GM19351 (cell line): ENCODE data around the gene SEC16A.

Source experiments
- ATAC-seq: cut with Tn5 transposase; IDR thresholded peaks from one replicate; pipeline ENCODE4 v1.9.1; 2021; ENCODE audit warnings: mild to moderate bottlenecking, moderate library complexity; ENCODE audit not compliant: unreplicated experiment

The SEC16A gene

DNA sequence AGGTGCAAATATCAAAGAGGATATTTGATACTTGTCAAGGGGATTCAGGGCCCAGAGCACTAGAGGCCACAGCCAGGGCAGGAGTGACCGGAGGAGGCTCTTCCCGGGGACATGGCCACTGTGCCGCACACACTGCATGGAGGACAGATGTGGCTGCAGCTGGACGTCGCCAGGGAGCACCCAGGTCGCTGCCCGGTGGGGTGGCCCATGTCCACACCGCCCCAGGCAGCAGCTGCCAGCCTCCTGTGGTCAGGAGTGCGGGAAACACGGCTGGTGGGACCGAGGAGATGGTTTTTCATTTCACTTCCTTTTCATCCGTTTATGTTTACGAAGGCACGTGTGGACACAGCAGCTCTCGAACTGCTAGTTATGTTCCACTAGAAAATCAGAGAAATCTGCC is 15.1 kb downstream of the SEC16A start:
- no peak for ATAC-seq

DNA sequence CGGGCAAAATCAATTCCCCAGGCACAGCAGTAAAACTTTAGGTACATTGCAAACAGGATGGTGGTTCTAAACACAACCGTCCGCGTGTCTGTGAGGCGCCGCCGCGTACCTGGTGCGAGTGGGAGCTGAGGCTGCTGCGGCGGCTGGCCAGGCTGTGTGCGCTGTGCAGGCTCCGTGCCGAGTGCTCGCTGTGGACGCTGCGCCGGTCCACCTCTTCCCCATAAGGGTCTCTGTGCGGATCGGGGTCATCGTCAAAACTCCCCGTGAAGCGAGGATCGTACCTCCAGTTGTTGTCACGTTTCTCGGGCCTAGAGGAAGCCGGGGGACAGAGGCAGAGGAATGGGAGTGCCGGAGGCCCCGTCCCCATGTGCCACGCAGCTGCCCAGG is 16.7 kb downstream of the SEC16A start:
- no peak for ATAC-seq

DNA sequence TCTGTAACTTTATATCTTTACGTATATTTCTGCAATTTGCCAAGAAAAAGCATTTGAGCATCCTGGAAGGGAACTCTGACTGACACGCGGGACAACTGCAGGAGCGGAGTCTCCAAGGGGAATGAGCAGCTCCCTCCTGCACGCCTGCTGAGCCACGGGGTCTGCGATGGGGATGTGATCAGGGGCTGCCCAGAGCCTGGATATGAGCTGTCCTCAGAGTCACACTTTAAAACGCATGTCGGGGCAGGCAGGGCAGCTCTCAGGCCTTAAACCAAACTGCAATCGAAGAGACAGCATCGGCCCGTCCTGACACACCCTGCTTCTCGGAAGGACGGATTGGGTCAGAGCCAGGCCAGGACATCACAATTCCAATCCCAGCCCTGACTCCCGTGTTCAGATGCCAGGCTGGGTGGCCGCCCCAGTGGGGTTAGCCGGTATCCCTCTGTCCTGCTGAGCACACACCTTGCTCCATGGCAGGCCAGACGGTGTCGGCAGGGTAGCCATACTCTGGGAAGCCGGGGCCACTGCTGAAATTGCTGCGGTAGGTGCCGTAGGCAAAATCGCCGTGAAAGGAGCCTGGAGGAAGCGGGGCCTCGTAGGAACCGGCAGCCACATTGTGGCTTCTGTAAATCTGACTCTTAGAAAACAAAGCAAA is 17.2 kb downstream of the SEC16A start:
- ATAC-seq, result no peak

DNA sequence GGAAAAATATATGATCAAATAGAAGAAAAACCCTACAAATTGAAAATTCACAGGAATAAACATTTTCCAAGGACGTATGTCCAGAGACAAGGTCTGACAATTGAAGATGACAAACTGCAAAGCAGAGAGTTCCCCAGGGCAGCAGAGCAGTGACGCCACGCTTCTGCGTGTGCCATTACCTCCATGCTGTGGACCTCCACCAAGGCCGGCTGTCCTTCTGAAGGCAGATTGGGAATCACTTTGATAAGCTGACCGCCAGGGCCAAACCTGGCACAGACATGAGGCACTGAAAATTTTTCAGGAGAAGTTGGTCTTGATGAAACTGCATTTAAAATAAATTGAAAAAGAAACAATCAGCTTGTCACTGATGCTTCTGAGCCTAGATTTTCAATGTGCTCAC is 18.6 kb downstream of the SEC16A start:
- ATAC-seq, result no peak

DNA sequence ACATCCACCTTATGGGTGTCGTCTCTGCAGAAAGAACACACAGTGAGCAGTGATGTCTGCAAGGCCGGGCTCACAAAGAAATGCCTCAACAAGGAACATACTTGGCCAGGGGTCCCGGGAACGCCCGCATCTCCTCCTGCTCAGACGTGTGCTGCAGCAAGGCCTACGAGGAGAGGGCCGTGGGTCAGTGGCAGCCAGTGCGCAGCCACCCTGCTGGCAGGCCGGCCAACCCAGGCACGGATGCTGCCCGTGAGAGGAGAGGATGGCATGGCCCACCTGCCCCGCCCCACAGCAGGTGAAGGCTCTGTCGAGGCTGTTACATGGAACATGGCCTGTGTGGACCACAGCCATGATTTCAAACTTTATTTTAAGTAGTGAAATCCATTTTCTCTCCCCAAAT is 19.3 kb downstream of the SEC16A start:
- ATAC-seq, result no peak

DNA sequence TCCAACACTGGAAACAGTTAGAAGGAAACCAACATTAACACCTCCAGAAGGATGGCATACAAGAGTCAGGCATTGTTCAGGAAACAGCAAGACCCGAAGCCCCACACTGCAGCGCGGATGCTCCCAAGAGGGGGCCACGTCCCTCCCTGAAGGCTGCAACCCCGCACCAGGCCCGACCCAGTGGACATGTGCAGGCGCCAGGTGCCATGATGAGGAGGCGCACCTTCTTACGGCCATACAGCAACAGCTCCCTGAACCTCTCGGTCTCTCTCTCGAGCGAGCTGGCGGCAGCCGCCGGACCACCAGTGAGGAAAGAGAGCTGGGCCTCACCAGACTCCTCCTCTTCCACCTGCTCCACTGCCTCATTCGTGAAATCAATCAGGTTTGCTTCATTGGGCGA is 20.2 kb downstream of the SEC16A start:
- no peak for ATAC-seq

DNA sequence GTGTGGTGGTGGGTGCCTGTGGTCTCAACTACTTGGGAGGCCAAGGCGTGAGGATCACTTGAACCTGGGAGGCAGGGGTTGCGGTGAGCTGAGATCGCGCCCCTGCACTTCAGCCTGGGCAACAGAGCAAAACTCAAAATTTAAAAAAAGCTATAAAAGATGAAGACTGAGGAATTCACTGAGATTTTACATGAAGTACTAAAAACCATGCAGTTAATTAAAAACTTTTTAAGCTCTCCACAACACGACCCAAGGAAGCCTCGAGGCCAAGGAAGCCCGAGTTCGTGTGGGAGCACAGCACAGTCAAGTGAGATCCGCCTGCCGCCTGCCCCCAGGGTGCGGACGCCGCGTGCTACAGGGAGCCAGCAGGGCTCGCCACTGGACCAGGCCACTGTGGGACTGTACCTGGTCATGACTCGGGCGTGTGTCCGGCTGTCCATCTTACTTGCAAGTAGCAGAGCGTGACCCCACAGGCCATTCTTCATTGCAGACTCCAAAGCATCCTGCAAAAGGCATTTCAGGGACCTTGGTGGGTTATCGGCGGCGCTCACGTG is 22.0 kb downstream of the SEC16A start:
- ATAC-seq, result no peak

DNA sequence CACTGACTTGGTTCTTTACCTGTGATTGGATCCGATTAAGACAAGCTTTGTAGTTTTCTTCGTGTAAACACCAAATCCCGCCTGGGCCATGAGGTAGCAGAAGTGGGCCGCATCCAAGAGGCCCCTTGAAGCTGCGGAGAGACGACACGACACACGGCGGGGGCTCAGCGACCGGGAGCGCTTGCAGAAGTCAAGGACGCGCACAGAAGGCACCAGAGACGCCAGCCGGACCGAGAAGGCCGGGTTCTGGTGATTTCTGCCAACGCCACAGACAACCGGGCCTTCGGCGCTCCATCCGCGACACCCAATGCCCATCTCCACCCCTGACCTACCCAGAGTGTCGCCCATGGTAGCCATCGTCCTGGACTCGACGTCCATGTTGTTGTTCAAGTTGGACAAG is 23.4 kb downstream of the SEC16A start:
- no peak for ATAC-seq

DNA sequence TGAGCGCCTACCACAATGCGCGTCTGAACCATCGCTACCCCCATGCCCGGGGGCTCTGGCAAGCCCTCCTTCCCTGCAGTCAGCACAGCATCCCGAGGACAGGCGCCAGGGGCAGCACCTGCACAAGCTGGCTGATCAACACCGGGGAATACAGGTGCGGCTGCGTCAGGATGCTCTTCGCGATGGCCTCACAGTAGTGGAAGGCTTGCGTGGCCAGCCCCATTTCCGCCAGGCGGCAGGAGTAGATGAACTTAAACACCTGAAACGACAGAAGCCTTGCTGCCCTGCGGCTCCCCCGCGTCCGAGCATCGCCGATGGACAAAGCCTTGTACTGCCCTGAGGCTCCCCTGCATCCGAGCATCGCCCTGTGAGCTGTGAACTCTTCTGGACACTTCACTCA is 25.5 kb downstream of the SEC16A start:
- no peak for ATAC-seq

DNA sequence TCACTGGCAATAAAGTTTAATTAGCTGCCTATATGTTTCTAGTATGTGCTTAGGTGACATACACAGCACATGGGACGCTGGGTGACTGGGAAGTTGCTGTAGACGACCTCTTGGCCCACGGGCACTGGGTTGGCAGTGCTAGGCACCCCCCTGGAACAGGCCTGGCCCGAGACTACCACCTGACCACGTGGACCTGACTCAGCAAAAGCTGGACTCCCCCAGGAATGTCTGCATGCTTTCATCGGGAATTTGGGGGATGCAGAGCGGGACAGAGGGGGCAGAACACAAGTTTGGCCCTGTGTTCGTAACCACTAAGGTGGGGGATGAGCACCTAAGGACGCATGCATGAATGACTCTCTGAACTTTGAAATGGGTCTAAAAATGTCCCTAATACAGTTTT is 26.6 kb downstream of the SEC16A start:
- no peak for ATAC-seq

DNA sequence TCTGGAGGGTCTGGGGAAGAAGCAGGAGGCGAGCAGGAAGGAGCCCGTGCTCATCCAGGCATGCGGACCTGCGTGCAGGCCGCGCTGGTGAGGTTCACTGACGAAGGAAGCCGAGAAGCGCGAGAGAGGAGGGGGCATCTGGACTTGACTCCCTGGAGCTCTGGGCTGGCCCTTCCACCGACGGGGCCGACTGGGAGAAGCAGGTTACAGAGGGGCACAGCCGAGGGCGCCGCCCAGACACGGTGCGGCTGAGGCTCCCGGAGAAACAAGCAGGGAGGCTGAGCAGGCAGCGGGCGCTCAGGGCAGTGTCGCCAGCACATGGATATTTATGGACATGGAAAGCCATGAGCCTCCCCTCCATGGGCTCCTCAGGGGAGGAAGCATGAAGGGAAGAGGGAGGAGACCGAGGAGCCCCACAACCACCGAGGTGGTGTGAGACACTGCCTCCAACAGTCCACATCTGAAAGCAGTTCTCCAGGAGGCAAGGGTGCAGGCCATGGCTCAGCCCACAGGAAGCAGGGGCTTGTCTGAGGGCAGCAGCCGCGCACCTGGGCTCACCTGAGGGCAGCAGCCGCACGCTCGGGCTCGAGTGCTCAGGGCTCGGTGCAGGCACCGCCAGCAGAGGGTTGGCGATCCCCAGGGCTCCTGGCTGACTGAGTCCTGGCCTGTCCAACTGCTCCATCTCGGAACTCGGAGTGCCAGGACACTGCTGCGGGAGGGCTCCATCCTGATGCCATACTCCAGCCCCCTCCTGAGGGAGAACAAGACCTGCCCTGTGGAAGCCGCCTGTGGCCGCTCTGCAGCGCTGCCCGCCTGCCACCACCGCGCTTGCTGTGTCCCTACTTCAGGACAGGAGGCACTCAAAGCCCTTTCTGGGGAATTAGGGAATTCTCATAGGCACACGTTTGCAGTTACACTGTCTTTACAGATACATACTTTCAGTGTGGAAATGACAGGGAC is 27.5 kb downstream of the SEC16A start:
- ATAC-seq, result no peak

DNA sequence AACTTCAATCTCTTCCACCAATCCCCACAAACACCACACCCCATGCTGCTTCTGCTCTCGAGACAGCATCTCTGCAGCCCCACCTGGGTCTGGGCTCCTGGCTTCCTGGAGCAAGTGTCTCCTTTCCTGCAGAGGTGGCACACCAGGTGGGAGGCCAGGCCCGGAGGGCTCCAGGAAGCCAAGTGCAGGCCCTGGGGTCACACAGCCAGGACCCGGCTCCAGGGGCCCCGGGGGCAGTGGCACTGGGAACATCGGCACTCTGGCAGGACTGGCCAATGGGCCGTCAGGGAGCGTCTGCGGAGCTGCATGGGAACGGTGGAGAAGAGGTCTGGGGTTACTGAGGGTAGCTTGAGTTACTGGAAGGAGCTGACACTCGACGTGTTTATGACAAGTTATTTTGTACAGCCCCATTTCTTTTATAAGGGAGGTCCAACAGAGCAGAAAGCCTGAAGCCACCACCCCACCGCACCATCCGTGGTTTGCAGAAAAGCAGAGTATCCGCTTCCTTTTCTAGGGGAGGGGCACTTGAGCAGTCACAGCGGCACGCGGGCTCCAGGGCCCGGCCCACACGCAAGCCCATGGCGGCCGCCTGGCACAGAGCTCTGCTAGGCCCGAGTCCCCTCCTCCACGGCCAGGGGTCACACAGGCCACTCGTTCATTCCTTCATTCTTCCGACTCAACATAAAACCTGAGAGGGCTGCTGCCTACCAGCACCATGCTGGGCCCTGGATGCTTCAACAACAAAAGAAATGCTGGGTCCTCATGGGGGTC is 28.6 kb downstream of the SEC16A start:
- ATAC-seq, result no peak

DNA sequence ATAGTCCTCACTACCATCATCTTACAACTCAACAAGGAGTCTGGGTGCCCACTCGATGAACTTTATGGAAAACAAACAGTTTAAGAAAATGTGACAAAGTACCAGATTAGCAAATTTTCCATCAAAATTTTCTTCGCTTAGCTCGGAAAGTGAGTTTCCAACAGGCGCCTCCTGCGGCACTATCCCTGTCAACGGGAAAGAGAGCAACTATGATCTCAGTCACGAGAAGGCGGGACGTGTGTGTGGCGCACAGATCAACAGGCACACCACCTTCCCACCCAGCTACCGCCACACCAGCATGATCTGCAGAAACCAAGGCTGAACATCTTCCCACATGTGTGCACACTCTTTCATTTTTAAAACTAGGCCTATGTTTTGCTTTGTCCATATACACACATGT is 29.5 kb downstream of the SEC16A start:
- ATAC-seq, result no peak

DNA sequence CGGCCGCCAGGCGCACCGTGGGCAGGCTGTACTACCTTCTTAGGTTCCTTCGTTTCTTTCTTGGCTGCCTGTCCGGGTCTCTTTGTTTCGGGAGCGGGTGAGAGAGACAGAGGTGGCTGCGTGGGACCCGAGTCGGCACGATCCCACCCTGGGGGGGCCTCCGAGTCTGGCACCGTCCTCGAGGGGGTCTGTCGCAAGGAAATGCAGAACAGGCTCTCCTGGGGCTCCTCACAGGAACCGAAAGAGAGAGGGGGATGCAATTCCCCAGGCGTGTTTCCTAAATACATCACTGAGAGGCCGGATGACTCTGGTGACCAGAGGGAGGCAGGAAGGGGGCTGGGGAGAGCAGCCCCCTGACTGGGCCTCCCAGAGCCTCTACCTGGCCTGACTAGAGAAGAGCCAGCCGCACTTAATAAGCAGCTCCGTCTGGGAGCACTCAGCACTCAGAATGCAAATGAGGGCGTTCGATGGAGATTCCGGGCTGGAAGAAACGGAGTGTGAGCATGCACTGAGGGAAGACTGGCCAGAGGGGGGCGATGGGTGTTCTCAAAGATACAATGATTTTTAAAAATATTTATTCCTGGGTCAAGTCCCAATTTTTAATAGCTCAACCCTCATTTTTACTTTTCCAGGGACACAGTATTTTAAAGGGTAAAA is 31.5 kb downstream of the SEC16A start:
- ATAC-seq, result no peak

DNA sequence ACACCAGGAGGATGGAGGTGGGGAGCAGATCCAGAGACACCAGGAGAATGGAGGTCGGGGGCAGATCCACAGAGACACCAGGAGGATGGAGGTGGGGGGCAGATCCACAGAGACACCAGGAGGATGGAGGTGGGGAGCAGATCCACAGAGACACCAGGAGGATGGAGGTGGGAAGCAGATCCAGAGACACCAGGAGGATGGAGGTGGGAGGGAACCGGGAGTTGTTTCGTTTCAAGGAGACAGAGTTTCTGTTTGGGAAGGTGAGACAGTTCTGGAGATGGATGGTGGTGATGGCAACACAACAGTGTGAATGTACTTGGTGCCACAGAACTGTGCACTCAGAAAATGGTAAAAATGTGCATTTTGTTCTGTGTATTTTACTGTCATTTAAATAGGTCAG is 34.2 kb downstream of the SEC16A start:
- ATAC-seq, result no peak

DNA sequence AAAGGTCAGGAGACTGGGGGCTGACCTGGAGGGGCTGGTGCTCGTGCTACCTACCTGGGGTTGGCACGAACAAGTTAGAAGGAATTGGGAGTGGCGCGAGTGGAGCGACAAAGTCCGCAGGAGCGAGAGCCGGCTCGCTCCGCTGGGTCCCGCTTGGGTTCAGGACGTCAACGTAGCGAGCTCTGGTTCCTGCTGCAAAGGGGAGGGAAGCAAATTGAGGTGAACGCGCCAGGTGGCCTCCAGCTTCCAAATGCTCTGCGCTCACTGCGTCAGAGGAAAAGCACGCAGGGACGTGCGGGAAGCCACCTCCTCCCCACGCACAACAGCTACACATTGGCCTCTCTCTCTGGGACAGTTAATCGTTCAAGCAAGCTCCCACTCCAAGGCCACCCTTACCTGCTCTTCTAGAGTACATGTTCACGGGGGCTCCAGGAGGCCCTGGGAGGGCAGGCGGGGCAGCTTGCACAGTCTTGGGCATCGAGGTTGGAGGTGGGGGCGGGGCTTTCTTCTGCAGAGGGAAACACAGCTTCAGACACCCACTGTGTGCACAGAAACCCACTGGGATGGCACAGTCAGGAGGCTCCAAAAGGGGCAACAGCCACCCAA is 35.6 kb downstream of the SEC16A start:
- ATAC-seq, result no peak

DNA sequence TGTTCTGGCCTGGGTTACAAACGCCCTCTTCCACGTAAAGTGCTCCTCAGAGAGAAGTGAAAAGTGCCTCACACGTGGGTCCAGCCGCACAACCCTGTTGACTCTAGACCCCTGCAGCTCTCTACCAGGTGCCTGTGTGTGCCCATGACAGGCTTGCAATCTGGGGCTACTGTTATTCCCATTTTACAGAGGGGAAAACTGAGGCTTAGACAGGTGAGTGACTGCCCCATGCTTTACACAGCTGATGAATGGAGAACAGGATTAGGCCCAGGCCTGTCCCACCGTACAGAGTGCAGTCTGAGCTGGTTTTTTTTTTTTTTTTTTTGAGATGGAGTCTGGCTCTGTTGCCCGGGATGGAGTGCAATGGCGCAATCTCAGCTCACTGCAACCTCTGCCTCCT is 37.0 kb downstream of the SEC16A start:
- no peak for ATAC-seq

DNA sequence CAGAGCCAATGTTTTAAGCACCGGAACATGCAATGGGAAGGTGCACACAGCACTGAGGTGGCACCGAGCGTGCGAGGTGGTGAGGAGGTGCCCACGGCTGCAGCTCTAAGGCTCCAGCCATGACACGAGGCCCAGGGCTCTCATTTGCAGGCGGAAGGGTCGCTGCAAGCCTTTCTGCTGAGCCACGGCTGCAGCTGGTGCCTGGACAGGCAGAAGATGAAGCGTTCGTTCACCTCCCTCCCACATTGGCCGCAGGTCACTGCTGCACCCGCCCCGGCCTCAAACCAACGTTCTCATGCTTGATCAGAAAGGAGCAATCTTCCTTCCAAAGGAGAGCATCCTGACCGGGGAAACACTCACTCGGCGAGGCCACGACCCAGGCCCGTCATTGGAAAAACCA is 38.7 kb downstream of the SEC16A start:
- ATAC-seq, result no peak

DNA sequence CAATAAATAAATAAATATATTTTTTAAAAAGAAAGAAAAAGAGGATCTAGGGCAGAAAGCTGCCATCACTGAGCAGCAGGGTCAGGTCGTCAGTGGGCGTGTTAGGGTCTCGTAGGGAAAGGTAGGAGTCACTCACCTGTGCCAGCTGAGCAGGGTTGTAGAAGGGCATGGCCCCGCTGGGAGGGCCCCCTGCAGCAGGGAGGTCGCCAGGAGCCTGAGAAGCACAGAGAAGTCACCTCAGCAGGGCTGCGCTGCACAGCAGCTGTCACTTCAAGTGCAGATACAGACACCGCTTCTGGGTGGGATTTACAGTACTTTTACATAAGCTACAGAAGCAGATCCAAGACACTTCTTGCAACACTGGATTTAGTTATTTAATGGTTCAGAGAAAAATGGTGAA is 39.2 kb downstream of the SEC16A start:
- no peak for ATAC-seq

DNA sequence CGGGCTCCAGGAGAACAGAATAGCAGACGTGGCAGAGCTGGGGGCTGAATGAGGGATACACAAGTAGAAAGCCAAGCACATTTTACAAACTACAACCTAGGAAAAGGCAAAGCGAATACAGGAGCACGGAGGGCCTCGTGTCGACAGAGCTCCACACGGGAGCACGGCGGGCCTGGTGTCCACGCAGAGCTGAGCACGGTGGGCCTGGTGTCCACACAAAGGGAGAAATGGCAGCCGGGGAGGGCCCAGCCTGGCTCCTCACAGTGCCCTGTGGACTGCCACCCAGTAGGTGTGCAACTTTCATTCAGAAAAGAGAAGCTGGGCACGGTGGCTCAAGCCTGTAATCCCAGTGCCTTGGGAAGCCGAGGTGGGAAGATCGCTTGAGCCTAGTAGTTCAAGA is 39.8 kb downstream of the SEC16A start:
- ATAC-seq, result no peak
